Astrocyte (in vitro differentiated cells and primary cell): ENCODE data around the gene CDK2. TPM values are rescaled to one million over a fixed set of nuclear protein-coding genes. Genes with fewer than 3 reads are reported as not detected.
A peak's percentile ranks its signal among the peaks of the same experiment; 100 is the strongest.

Experiments used
- DNase-seq: peaks from one replicate; pipeline ENCODE4 v3.0.0-alpha.2; 2010; ENCODE audit warnings: low read depth
- FAIRE-seq: peaks from 2 replicates; lab custom pipeline; 2011; peaks lifted over from hg19 to GRCh38; lab: Jason Lieb, UNC
- H2AFZ ChIP-seq: 2 replicates; pipeline ENCODE4 v1.6.0; 2012; ENCODE audit warnings: low read depth, low read length, inconsistent platforms
- H3K27ac ChIP-seq: 2 replicates; pipeline ENCODE4 v1.5.1; 2011; ENCODE audit warnings: low read depth, low read length, inconsistent platforms
- H3K27me3 ChIP-seq: 2 replicates; pipeline ENCODE4 v1.6.0; 2011; ENCODE audit warnings: low read length, inconsistent platforms; ENCODE audit not compliant: insufficient read depth
- H3K36me3 ChIP-seq: 2 replicates; pipeline ENCODE4 v1.5.1; 2011; ENCODE audit warnings: low read length, inconsistent platforms; ENCODE audit not compliant: insufficient read depth
- H3K4me1 ChIP-seq: 2 replicates; pipeline ENCODE4 v1.5.1; 2011; ENCODE audit warnings: low read length, inconsistent platforms; ENCODE audit not compliant: insufficient read depth
- H3K4me2 ChIP-seq: 2 replicates; pipeline ENCODE4 v1.6.0; 2012; ENCODE audit warnings: low read length, inconsistent platforms
- H3K4me3 ChIP-seq: 2 replicates; pipeline ENCODE4 v1.5.1; 2011; ENCODE audit warnings: low read depth, mild to moderate bottlenecking, low read length, inconsistent platforms; ENCODE audit not compliant: insufficient read depth
- H3K79me2 ChIP-seq: 2 replicates; pipeline ENCODE4 v1.6.0; 2012; ENCODE audit warnings: mild to moderate bottlenecking, low read length, inconsistent platforms; ENCODE audit not compliant: insufficient read depth
- H3K9ac ChIP-seq: 2 replicates; pipeline ENCODE4 v1.6.0; 2012; ENCODE audit warnings: mild to moderate bottlenecking, low read length, inconsistent platforms
- H3K9me3 ChIP-seq: 2 replicates; pipeline ENCODE4 v1.5.1; 2012; ENCODE audit warnings: low read depth, mild to moderate bottlenecking, low read length, inconsistent platforms; ENCODE audit not compliant: insufficient read depth
- H4K20me1 ChIP-seq: 2 replicates; pipeline ENCODE4 v1.6.0; 2012; ENCODE audit warnings: low read length, inconsistent platforms; ENCODE audit not compliant: insufficient read depth
- H3K27ac Mint-ChIP-seq: one replicate; pipeline ENCODE4 v1.8.0; 2021; ENCODE audit warnings: mild to moderate bottlenecking, mixed read lengths; ENCODE audit not compliant: unreplicated experiment
- H3K27me3 Mint-ChIP-seq: one replicate; pipeline ENCODE4 v1.8.0; 2021; ENCODE audit warnings: low read depth, mixed read lengths; ENCODE audit not compliant: unreplicated experiment
- H3K36me3 Mint-ChIP-seq: one replicate; pipeline ENCODE4 v1.8.0; 2021; ENCODE audit warnings: low read depth, mixed read lengths; ENCODE audit not compliant: unreplicated experiment
- H3K4me1 Mint-ChIP-seq: one replicate; pipeline ENCODE4 v1.8.0; 2021; ENCODE audit warnings: low read depth, mixed read lengths; ENCODE audit not compliant: unreplicated experiment
- H3K4me3 Mint-ChIP-seq: one replicate; pipeline ENCODE4 v1.8.0; 2021; ENCODE audit warnings: mild to moderate bottlenecking, moderate library complexity, mixed read lengths; ENCODE audit not compliant: unreplicated experiment
- H3K9me3 Mint-ChIP-seq: one replicate; pipeline ENCODE4 v1.8.0; 2021; ENCODE audit warnings: mild to moderate bottlenecking, mixed read lengths; ENCODE audit not compliant: unreplicated experiment
- CTCF ChIP-seq: IDR thresholded peaks from 2 replicates; pipeline ENCODE4 v1.5.1; 2011; ENCODE audit warnings: low read depth, mild to moderate bottlenecking, inconsistent platforms, low read length, moderate library complexity; ENCODE audit not compliant: insufficient read depth
- EZH2 ChIP-seq: IDR thresholded peaks from 2 replicates; pipeline ENCODE4 v1.6.1; 2012; ENCODE audit warnings: mild to moderate bottlenecking, low read length, inconsistent platforms; ENCODE audit not compliant: insufficient read depth
- total RNA-seq: library from RNA; stranded (reverse); gene quantifications from 2 replicates; pipeline ENCODE4 v1.2.1, GENCODE V29; 2021

Gene CDK2
- total RNA-seq, 1 donor from 2014 or later: 44.3 TPM

DNA sequence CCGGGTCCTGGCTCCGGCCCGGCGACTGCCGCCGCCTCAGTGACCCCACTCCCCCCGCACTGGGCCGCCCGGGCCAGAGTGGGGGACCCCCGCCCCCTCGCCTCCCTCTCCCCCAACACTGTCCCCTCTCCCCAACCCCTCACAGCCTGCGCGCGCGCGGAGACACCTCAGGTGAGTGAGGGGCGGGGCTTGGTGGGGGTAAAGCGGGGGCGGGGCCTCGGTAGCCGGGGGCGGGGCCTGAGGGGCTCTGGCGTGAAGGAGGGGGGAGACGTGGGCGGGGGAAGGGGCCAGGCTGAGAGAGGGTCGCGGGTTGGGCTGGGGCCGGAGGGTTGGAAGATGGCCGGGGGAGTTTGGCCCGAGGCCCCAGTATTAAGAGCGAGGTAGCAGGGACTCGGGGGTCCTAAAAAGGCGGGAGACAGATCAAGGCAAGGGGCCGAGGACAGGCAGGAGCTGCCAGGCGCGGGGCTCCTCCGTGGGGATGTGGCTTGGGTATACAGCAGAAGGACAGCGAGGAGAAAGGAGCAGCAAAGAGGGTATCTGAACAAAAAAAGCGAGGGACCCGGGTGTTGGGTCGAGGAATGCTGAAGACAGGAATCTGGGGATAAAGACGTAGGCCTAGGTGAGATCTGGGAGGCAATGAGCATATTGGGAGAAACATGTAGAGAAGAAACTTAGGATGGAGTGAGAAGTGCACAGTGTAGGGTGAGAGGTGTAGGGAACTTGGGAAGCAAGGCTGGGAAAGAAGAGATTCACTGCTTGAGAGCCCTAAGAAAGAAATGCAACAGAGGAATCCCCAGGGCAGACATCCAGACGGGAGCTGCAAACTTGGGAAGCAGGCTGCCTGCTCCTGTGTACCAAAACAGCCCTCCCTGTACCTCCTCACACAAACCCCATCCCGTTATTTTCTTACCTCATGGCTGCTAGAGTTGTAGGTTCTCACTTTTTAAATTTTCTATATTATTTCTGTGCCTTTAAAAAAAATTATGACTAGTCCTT lies 41.2 kb downstream of the CDK2 start:
- no peak overlapping the region for H3K27ac Mint-ChIP-seq
- DNase-seq (no peak), FAIRE-seq (no peak)
- Histone ChIP-seq H3K27me3 (no peaks in the 10 kb centered on the region), H3K4me3 (peak overlapping the region; percentile 72), H3K27ac (peak overlapping the region; percentile 27), H2AFZ (peak overlapping the region; percentile 65), H3K4me1 (no peaks in the 10 kb centered on the region), H3K4me2 (peak overlapping the region; percentile 95), H3K9me3 (no peaks in the 10 kb centered on the region), H3K79me2 (no peaks in the 10 kb centered on the region), H3K36me3 (peaks cover 2% of the 10 kb centered on the region), H4K20me1 (no peaks in the 10 kb centered on the region), H3K9ac (peak overlapping the region; percentile 76)
- H3K36me3 Mint-ChIP-seq: peaks cover 14% of the 10 kb centered on the region
- no peaks in the 10 kb centered on the region for H3K9me3 Mint-ChIP-seq
- no peaks in the 10 kb centered on the region for H3K27me3 Mint-ChIP-seq
- peaks cover 16% of the 10 kb centered on the region for H3K4me1 Mint-ChIP-seq
- TF ChIP-seq EZH2: no peak
- no peak for TF ChIP-seq CTCF
- peak overlapping the region; percentile 84 for H3K4me3 Mint-ChIP-seq

- no peak overlapping the region for H3K4me3 Mint-ChIP-seq
- FAIRE-seq (no peak), DNase-seq (no peak)
- H3K27ac Mint-ChIP-seq: no peak overlapping the region
- Histone ChIP-seq H2AFZ (no peak overlapping the region), H3K4me2 (no peak overlapping the region), H3K4me3 (no peak overlapping the region), H3K27me3 (no peaks in the 10 kb centered on the region), H4K20me1 (no peaks in the 10 kb centered on the region), H3K27ac (no peak overlapping the region), H3K9ac (no peak overlapping the region), H3K36me3 (no peaks in the 10 kb centered on the region), H3K79me2 (no peaks in the 10 kb centered on the region), H3K4me1 (no peaks in the 10 kb centered on the region), H3K9me3 (no peaks in the 10 kb centered on the region)
- H3K4me1 Mint-ChIP-seq: peaks cover 16% of the 10 kb centered on the region
- no peaks in the 10 kb centered on the region for H3K9me3 Mint-ChIP-seq
- no peak for TF ChIP-seq EZH2
- TF ChIP-seq CTCF: no peak
- no peaks in the 10 kb centered on the region for H3K36me3 Mint-ChIP-seq
- H3K27me3 Mint-ChIP-seq: no peaks in the 10 kb centered on the region
Observed at GRCh38 chr12:56010111-56010570, 43.5 kb downstream of the CDK2 start.
